HCT116 (cell line): ENCODE measurements around the gene TBP. TPM values are rescaled to one million over a fixed set of nuclear protein-coding genes. Genes with fewer than 3 reads are reported as not detected.

Source experiments
- ATAC-seq: fragments of 200-7000 bp; cut with Tn5 transposase; 2 replicates; pipeline ENCODE4 v1.9.1; 2020; ENCODE audit warnings: mild to moderate bottlenecking, moderate library complexity
- BruUV-seq: library from RNA; stranded (reverse); fragments of 400-500 nt; replicated peaks from 2 replicates; lab custom pipeline; 2021; lab: Mats Ljungman, UMichigan
- CTCF ChIA-PET: fragments of 300-600 bp; sonication (Branson Sonifier 250); formaldehyde crosslinking; loops from one replicate; lab custom pipeline; 2021; ENCODE audit warnings: antibody characterized with exemption; lab: Charles Lee
- POLR2A ChIA-PET: fragments of 300-600, 350-600 bp; sonication (Branson Sonifier 250); formaldehyde crosslinking; loops from one replicate; lab custom pipeline; 2021; ENCODE audit warnings: antibody characterized with exemption; lab: Charles Lee
- RAD21 ChIA-PET, 2 experiments: fragments of 300-600 bp; sonication (Branson Sonifier 250); formaldehyde crosslinking; loops; one replicate each; lab custom pipeline; 2023; ENCODE audit warnings: low total read pairs in 2 of 2; ENCODE audit not compliant: uncharacterized antibody in 2 of 2, unreplicated experiment in 2 of 2, low non-redundant PET in 1 of 2; lab: Charles Lee
- DNase-seq: peaks from one replicate; pipeline ENCODE4 v3.0.0-alpha.2; 2010; ENCODE audit warnings: low read depth, low spot score
- H2AFZ ChIP-seq: fragments of 200-600 bp; shearing (Covaris generic), sonication (generic); 2 replicates; pipeline ENCODE4 v1.6.1; 2017; ENCODE audit warnings: low read depth, mixed run types, mixed read lengths, antibody characterized with exemption, low read length; ENCODE audit not compliant: poor library complexity, severe bottlenecking
- H3K27ac ChIP-seq: 2 replicates; pipeline ENCODE4 v1.5.1; 2012; ENCODE audit warnings: low read depth, low read length
- H3K27me3 ChIP-seq: fragments of 200-600 bp; sonication (generic); 2 replicates; pipeline ENCODE4 v1.6.1; 2016; ENCODE audit warnings: mixed run types, low read length, mixed read lengths; ENCODE audit not compliant: insufficient read depth
- H3K36me3 ChIP-seq, 2 experiments: fragments of 200-500 bp in 1 of 2; fragments of 200-600 bp in 1 of 2; sonication (Bioruptor generic) in 1 of 2; sonication (generic) in 1 of 2; 2 replicates each; pipeline versions ENCODE4 v1.5.1 to v1.6.1; 2014 to 2016; ENCODE audit warnings: low read length in 2 of 2, inconsistent platforms in 1 of 2, mixed read lengths in 1 of 2, mixed run types in 1 of 2; ENCODE audit not compliant: insufficient read depth in 2 of 2, control insufficient read depth in 1 of 2
- H3K4me1 ChIP-seq, 2 experiments: fragments of 200-600 bp in 1 of 2; sonication (generic) in 1 of 2; 2 replicates each; pipeline versions ENCODE4 v1.5.1 to v1.6.1; 2012 to 2017; ENCODE audit warnings: low read length in 2 of 2, inconsistent platforms in 1 of 2, mild to moderate bottlenecking in 1 of 2, mixed read lengths in 1 of 2, mixed run types in 1 of 2, moderate library complexity in 1 of 2; ENCODE audit not compliant: insufficient read depth in 2 of 2, control insufficient read depth in 1 of 2
- H3K4me2 ChIP-seq: fragments of 200-600 bp; sonication (generic); 2 replicates; pipeline ENCODE4 v1.6.1; 2017; ENCODE audit warnings: mixed run types, low read length, mixed read lengths
- H3K4me3 ChIP-seq, 2 experiments: fragments of 200-600 bp in 1 of 2; sonication (generic) in 1 of 2; replicated peaks in 1 of 2; 2 replicates each; pipeline ENCODE4 v1.5.1; 2011 to 2016; ENCODE audit warnings: low read length in 2 of 2, control low read depth in 1 of 2, low read depth in 1 of 2, mild to moderate bottlenecking in 1 of 2, mixed read lengths in 1 of 2, mixed run types in 1 of 2
- H3K79me2 ChIP-seq: fragments of 200-600 bp; sonication (generic); 2 replicates; pipeline ENCODE4 v1.6.1; 2017; ENCODE audit warnings: mild to moderate bottlenecking, mixed run types, low read length, moderate library complexity, mixed read lengths; ENCODE audit not compliant: insufficient read depth
- H3K9ac ChIP-seq: fragments of 200-600 bp; sonication (generic); 2 replicates; pipeline ENCODE4 v1.6.1; 2016; ENCODE audit warnings: low read length, mixed read lengths
- H3K9me2 ChIP-seq: fragments of 200-600 bp; sonication (generic), shearing (Covaris generic); 2 replicates; pipeline ENCODE4 v1.6.1; 2017; ENCODE audit warnings: mixed run types, mild to moderate bottlenecking, moderate library complexity; ENCODE audit not compliant: insufficient read depth
- H3K9me3 ChIP-seq, 2 experiments: fragments of 200-500 bp in 1 of 2; fragments of 200-600 bp in 1 of 2; sonication (Bioruptor generic) in 1 of 2; sonication (generic) in 1 of 2; 2 replicates each; pipeline ENCODE4 v1.6.1; 2014 to 2017; ENCODE audit warnings: low read length in 2 of 2, mixed read lengths in 2 of 2, inconsistent platforms in 1 of 2, low read depth in 1 of 2, mild to moderate bottlenecking in 1 of 2, mixed run types in 1 of 2, moderate library complexity in 1 of 2; ENCODE audit not compliant: control insufficient read depth in 1 of 2, insufficient read depth in 1 of 2
- H4K20me1 ChIP-seq: fragments of 200-600 bp; sonication (generic), shearing (Covaris generic); 2 replicates; pipeline ENCODE4 v1.6.1; 2017; ENCODE audit warnings: mixed run types, mild to moderate bottlenecking, moderate library complexity; ENCODE audit not compliant: insufficient read depth
- EGR1 ChIP-seq: IDR thresholded peaks from 2 replicates; pipeline ENCODE4 v1.6.1; 2012; ENCODE audit warnings: low read depth
- EZH2 ChIP-seq: fragments of 200-600 bp; sonication (generic); IDR thresholded peaks from 2 replicates; pipeline ENCODE4 v1.6.1; 2017; ENCODE audit warnings: antibody characterized with exemption, mixed run types
- JUND ChIP-seq: IDR thresholded peaks from 2 replicates; pipeline ENCODE4 v1.6.1; 2012
- SP1 ChIP-seq: IDR thresholded peaks from 2 replicates; pipeline ENCODE4 v1.6.1; 2012; ENCODE audit warnings: low read depth
- TCF7L2 ChIP-seq: IDR thresholded peaks from 2 replicates; pipeline ENCODE4 v1.7.0; 2011; ENCODE audit warnings: borderline replicate concordance, inconsistent platforms; ENCODE audit not compliant: insufficient read depth, insufficient read length; ENCODE audit errors: extremely low read depth
- intact Hi-C: fragments of 100-400 bp; cut with micrococcal nuclease; formaldehyde crosslinking; loops from 2 replicates; pipeline ENCODE4 v1.10.0; 2022
- total RNA-seq: library from RNA; stranded (reverse); gene quantifications from one replicate; pipeline ENCODE4 v1.2.1, GENCODE V29; 2021; ENCODE audit not compliant: unreplicated experiment
- TF ChIP-seq, protein P1 (sequence below), 3 experiments: fragments of 200-600 bp in 1 of 3; sonication (generic) in 1 of 3; IDR thresholded peaks in 2 of 3; conservative IDR thresholded peaks in 1 of 3; 2 replicates each; pipeline ENCODE4 v1.5.1; 2012 to 2017; ENCODE audit warnings: low read depth in 2 of 3, low read length in 2 of 3, antibody characterized with exemption in 1 of 3, borderline replicate concordance in 1 of 3, control low read depth in 1 of 3, mild to moderate bottlenecking in 1 of 3, mixed read lengths in 1 of 3, mixed run types in 1 of 3, moderate library complexity in 1 of 3; ENCODE audit not compliant: insufficient read depth in 1 of 3
- TF ChIP-seq, protein P2 (sequence below): IDR thresholded peaks from 2 replicates; pipeline ENCODE4 v1.6.1; 2011; ENCODE audit warnings: mild to moderate bottlenecking, low read length, moderate library complexity; ENCODE audit not compliant: insufficient replicate concordance; ENCODE audit errors: extremely low read depth

Gene TBP
- total RNA-seq, 1 experiment from 2014 or later, result 22.7 TPM

DNA sequence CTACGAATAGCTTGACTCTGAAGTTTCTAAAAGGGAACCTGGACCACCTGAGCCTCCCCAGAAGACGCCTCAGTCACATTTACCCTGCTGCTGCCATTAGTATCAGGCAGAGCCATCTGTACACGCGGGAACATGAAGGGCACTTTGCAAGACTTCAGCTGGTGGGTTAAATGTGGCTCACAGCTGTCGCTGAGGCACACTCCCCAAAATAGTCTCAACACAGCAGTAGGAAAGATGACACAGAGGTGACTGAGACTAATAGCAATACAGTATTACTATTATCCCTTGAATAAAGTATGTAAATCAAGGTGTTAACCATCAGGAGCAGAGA lies 30.0 kb upstream of the TBP start:
- ChIA-PET RAD21 (no interaction called here), POLR2A (no interaction called here), CTCF (interaction anchor here (0.8 to 2.0 kb wide), 3 partner anchors 692 to 1633 kb away, joined by 3 to 8 read pairs (median 3); no protein-coding TSS in a partner anchor)
- Histone ChIP-seq H3K4me3 (no peak overlapping the region), H3K27ac (no peak overlapping the region), H4K20me1 (no peaks in the 10 kb centered on the region), H3K4me1 (no peaks in the 10 kb centered on the region), H3K36me3 (no peaks in the 10 kb centered on the region), H3K9me3 (no peaks in the 10 kb centered on the region), H2AFZ (no peak overlapping the region), H3K9ac (no peak overlapping the region), H3K9me2 (no peaks in the 10 kb centered on the region), H3K79me2 (no peaks in the 10 kb centered on the region), H3K27me3 (peaks cover under 1% of the 10 kb centered on the region; the same call in 1 of the 2 replicates), H3K4me2 (no peak overlapping the region)
- intact Hi-C loops, result loop anchor here (10.0 kb wide), 2 partner anchors 229 to 819 kb away; partner anchors contain the start of genes C6orf120, DLL1 and WDR27
- DNase-seq (no peak), ATAC-seq (no peak)
- no TSS peak for BruUV-seq
- TF ChIP-seq EGR1, result no peak
- no peak for TF ChIP-seq TCF7L2
- no peak for TF ChIP-seq SP1
- TF ChIP-seq, protein P1, sequence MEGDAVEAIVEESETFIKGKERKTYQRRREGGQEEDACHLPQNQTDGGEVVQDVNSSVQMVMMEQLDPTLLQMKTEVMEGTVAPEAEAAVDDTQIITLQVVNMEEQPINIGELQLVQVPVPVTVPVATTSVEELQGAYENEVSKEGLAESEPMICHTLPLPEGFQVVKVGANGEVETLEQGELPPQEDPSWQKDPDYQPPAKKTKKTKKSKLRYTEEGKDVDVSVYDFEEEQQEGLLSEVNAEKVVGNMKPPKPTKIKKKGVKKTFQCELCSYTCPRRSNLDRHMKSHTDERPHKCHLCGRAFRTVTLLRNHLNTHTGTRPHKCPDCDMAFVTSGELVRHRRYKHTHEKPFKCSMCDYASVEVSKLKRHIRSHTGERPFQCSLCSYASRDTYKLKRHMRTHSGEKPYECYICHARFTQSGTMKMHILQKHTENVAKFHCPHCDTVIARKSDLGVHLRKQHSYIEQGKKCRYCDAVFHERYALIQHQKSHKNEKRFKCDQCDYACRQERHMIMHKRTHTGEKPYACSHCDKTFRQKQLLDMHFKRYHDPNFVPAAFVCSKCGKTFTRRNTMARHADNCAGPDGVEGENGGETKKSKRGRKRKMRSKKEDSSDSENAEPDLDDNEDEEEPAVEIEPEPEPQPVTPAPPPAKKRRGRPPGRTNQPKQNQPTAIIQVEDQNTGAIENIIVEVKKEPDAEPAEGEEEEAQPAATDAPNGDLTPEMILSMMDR (IDR thresholded peaks at IDR 0.05 in 2 of 3, conservative IDR thresholded peaks at IDR 0.05 in 1 of 3; ENCODE audit: borderline replicate concordance in 1 of 3, insufficient read depth in 1 of 3, low read depth in 2 of 3, low read length in 2 of 3), result no peak
- TF ChIP-seq, protein P2, sequence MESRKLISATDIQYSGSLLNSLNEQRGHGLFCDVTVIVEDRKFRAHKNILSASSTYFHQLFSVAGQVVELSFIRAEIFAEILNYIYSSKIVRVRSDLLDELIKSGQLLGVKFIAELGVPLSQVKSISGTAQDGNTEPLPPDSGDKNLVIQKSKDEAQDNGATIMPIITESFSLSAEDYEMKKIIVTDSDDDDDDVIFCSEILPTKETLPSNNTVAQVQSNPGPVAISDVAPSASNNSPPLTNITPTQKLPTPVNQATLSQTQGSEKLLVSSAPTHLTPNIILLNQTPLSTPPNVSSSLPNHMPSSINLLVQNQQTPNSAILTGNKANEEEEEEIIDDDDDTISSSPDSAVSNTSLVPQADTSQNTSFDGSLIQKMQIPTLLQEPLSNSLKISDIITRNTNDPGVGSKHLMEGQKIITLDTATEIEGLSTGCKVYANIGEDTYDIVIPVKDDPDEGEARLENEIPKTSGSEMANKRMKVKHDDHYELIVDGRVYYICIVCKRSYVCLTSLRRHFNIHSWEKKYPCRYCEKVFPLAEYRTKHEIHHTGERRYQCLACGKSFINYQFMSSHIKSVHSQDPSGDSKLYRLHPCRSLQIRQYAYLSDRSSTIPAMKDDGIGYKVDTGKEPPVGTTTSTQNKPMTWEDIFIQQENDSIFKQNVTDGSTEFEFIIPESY, result no peak
- no peak for TF ChIP-seq JUND
- no peak for TF ChIP-seq EZH2
